Suprapubic skin (tissue), 4 donors: ENCODE measurements around the gene HGF. TPM values are rescaled to one million over a fixed set of nuclear protein-coding genes. Genes with fewer than 3 reads are reported as not detected.

Experiments
- DNase-seq, 2 donors: peaks; one replicate each; pipeline ENCODE4 v3.0.0-alpha.2; 2019; ENCODE audit warnings: low spot score in 2 of 2
- H3K27ac ChIP-seq: fragments of 200-600 bp; sonication (generic); one replicate; pipeline ENCODE4 v1.5.1; 2019
- H3K27me3 ChIP-seq: fragments of 200-600 bp; sonication (generic); one replicate; pipeline ENCODE4 v1.5.1; 2019
- H3K36me3 ChIP-seq: fragments of 200-600 bp; sonication (generic); one replicate; pipeline ENCODE4 v1.5.1; 2019
- H3K4me1 ChIP-seq: fragments of 200-600 bp; sonication (generic); one replicate; pipeline ENCODE4 v1.5.1; 2019
- H3K4me3 ChIP-seq: fragments of 200-600 bp; sonication (generic); one replicate; pipeline ENCODE4 v1.5.1; 2019; ENCODE audit warnings: mild to moderate bottlenecking
- H3K9me3 ChIP-seq: fragments of 200-600 bp; sonication (generic); one replicate; pipeline ENCODE4 v1.5.1; 2019
- CTCF ChIP-seq, 2 donors: fragments of 200-600 bp in 1 of 2; fragments of 450-650 bp in 1 of 2; sonication (generic) in 1 of 2; IDR thresholded peaks; one replicate each; pipeline ENCODE4 v1.5.1; 2016 to 2019; ENCODE audit warnings: antibody characterized with exemption in 2 of 2, mild to moderate bottlenecking in 1 of 2, moderate library complexity in 1 of 2
- EP300 ChIP-seq: sonication (generic); formaldehyde crosslinking; IDR thresholded peaks from one replicate; pipeline ENCODE4 v1.6.1; 2017; ENCODE audit warnings: antibody characterized with exemption
- POLR2A ChIP-seq, 2 donors: fragments of 450-650 bp; IDR thresholded peaks; one replicate each; pipeline ENCODE4 v1.6.1; 2017; ENCODE audit warnings: antibody characterized with exemption in 2 of 2, mild to moderate bottlenecking in 2 of 2, moderate library complexity in 2 of 2
- POLR2AphosphoS5 ChIP-seq, 3 donors: sonication (generic); formaldehyde crosslinking; IDR thresholded peaks; one replicate each; pipeline ENCODE4 v1.6.1; 2017; ENCODE audit warnings: antibody characterized with exemption in 3 of 3
- WGBS: methylation state at CpG from one replicate; pipeline ENCODE4 v1.1.5; 2018; 5-methylcytosine and 5-hydroxymethylcytosine counted together
- total RNA-seq, 4 donors: library from RNA; depleted of rRNA; stranded (reverse); fragments of >200 nt; gene quantifications; one replicate each; pipeline ENCODE4 v1.1.0, GENCODE V29; 2016

HGF gene
- total RNA-seq, 4 donors from 2014 or later, result 0.47 to 1.9 (median 0.89) TPM

- peaks cover 3% of the 10 kb centered on the region for H3K4me1 ChIP-seq
- no peak overlapping the region for H3K27ac ChIP-seq
- 57% methylated on average over 1 of the region's 1 CpG for WGBS
- no peak for DNase-seq
- TF ChIP-seq POLR2AphosphoS5 (IDR thresholded peaks at IDR 0.05), result no peak
- no peak for TF ChIP-seq CTCF (IDR thresholded peaks at IDR 0.05)
- TF ChIP-seq POLR2A (IDR thresholded peaks at IDR 0.05), result no peak
- no peak for TF ChIP-seq EP300
- H3K9me3 ChIP-seq, result no peaks in the 10 kb centered on the region
- no peaks in the 10 kb centered on the region for H3K36me3 ChIP-seq
- H3K27me3 ChIP-seq, result no peaks in the 10 kb centered on the region
- no peak overlapping the region for H3K4me3 ChIP-seq
Observed at GRCh38 chr7:81761031-81761430, 8.8 kb downstream of the HGF start.

- no peaks in the 10 kb centered on the region for H3K27me3 ChIP-seq
- no peak overlapping the region for H3K4me3 ChIP-seq
- TF ChIP-seq CTCF (IDR thresholded peaks at IDR 0.05) (no peak), POLR2AphosphoS5 (IDR thresholded peaks at IDR 0.05) (no peak)
- no peak for DNase-seq
- H3K9me3 ChIP-seq, result no peaks in the 10 kb centered on the region
- WGBS, result 81% methylated on average over 2 of the region's 2 CpGs
- no peak overlapping the region for H3K27ac ChIP-seq
- no peaks in the 10 kb centered on the region for H3K36me3 ChIP-seq
- no peaks in the 10 kb centered on the region for H3K4me1 ChIP-seq
Observed at GRCh38 chr7:81754918-81755696, 14.7 kb downstream of the HGF start.

- H3K36me3 ChIP-seq, result no peaks in the 10 kb centered on the region
- 90% methylated on average over 1 of the region's 1 CpG for WGBS
- no peaks in the 10 kb centered on the region for H3K27me3 ChIP-seq
- no peaks in the 10 kb centered on the region for H3K4me1 ChIP-seq
- DNase-seq, result no peak
- no peak overlapping the region for H3K27ac ChIP-seq
- H3K4me3 ChIP-seq, result no peak overlapping the region
- TF ChIP-seq EP300 (no peak), POLR2AphosphoS5 (IDR thresholded peaks at IDR 0.05) (no peak), POLR2A (IDR thresholded peaks at IDR 0.05) (no peak), CTCF (IDR thresholded peaks at IDR 0.05) (no peak)
- H3K9me3 ChIP-seq, result no peaks in the 10 kb centered on the region
Observed at GRCh38 chr7:81753392-81753791, 16.5 kb downstream of the HGF start.

GRCh38 chr7:81752318-81752714, 17.5 kb downstream of the HGF start:
- DNase-seq, result no peak
- no peak overlapping the region for H3K27ac ChIP-seq
- H3K4me1 ChIP-seq, result no peaks in the 10 kb centered on the region
- WGBS, result 83% methylated on average over 3 of the region's 3 CpGs
- H3K27me3 ChIP-seq, result no peaks in the 10 kb centered on the region
- TF ChIP-seq EP300, result no peak
- no peak for TF ChIP-seq POLR2AphosphoS5 (IDR thresholded peaks at IDR 0.05)
- TF ChIP-seq POLR2A (IDR thresholded peaks at IDR 0.05), result no peak
- TF ChIP-seq CTCF (IDR thresholded peaks at IDR 0.05), result no peak
- H3K4me3 ChIP-seq, result no peak overlapping the region
- no peaks in the 10 kb centered on the region for H3K9me3 ChIP-seq
- no peaks in the 10 kb centered on the region for H3K36me3 ChIP-seq

GRCh38 chr7:81751619-81752317, 18.1 kb downstream of the HGF start:
- WGBS, result 73% methylated on average over 9 of the region's 9 CpGs
- Histone ChIP-seq H3K36me3 (no peaks in the 10 kb centered on the region), H3K27ac (no peak overlapping the region), H3K9me3 (no peaks in the 10 kb centered on the region), H3K27me3 (no peaks in the 10 kb centered on the region), H3K4me3 (no peak overlapping the region), H3K4me1 (no peaks in the 10 kb centered on the region)
- DNase-seq, result no peak
- TF ChIP-seq POLR2AphosphoS5 (IDR thresholded peaks at IDR 0.05) (no peak), CTCF (IDR thresholded peaks at IDR 0.05) (no peak), EP300 (no peak), POLR2A (IDR thresholded peaks at IDR 0.05) (no peak)
